DMS114 treated with DMSO at 0.1 percent for 48 hours (cell line): ENCODE results near the gene SNX22.

Experiments used
- DNase-seq: peaks from one replicate; lab custom pipeline; 2025; ENCODE audit not compliant: unreplicated experiment; lab: John Stamatoyannopoulos, UW

Gene SNX22

DNA sequence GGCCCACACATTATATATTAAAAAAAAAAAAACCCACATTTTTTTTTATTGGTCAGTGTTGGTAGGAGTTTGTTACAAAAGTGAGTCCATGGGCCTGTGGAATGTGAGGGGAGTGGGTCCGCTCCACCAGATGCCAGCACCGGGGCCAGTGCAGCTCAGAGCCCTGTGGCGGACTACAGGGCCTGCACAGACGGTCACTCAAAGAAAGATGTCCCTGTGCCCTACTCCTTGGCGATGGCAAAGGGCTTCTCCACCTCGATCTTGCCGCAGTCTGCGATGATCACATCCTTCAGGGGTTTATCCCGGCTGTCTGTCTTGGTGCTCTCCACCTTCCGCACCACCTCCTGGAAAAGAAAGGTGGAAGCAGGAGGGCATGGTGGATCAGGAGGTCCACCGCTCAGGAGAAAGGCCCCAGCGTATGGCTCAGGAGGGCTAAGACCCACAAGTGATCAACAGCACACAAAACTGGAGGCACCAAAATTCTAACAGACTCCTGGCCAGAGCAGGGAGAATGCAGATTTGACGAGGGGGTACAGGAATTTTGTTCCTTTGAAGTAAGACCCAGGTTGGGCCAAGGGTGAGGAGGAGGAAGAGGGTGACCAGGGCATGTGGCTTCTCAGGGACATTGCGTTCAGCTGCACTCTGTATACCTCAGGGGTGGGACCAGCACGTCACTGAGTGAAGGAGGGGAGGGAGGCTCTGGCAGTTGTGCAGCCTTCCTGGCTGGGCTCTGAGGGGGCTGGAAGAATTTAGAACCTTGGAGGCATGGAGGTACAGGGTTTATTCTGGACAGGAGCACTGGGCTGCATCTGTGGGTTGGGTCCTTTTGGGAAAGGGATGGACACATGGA lies 4.5 kb downstream of the SNX22 start:
- DNase-seq: no peak

DNA sequence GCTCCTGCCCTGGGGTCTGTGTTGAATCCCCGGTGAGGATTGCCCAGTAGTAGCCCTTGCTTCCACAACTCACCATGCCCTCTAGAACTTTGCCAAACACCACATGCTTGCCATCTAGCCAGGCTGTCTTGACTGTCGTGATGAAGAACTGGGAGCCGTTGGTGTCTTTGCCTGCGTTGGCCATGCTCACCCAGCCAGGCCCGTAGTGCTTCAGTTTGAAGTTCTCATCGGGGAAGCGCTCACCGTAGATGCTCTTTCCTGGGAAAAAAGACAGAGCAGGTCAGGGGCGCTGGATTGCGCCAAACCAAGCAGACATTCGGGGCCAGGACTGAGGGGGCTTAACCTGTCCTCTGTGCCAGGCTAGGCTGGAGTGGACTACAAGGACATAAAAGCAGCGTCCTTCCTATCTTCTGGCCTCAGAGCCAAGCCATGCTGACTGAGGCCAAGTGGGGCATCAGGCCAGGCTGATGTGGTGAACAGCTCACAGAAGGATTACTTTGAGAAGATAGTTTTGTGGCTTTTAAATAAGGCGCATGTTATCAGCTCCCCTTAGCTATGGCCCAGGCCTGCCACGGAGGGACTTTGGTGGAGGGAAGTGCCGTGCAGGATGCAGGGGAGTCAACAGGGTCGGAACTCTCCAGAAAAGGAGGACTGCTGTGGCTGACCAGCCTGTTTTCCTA lies 5.3 kb downstream of the SNX22 start:
- no peak for DNase-seq

GRCh38 chr15:64157599-64158125 lies 6.1 kb downstream of the SNX22 start:
- no peak for DNase-seq

DNA sequence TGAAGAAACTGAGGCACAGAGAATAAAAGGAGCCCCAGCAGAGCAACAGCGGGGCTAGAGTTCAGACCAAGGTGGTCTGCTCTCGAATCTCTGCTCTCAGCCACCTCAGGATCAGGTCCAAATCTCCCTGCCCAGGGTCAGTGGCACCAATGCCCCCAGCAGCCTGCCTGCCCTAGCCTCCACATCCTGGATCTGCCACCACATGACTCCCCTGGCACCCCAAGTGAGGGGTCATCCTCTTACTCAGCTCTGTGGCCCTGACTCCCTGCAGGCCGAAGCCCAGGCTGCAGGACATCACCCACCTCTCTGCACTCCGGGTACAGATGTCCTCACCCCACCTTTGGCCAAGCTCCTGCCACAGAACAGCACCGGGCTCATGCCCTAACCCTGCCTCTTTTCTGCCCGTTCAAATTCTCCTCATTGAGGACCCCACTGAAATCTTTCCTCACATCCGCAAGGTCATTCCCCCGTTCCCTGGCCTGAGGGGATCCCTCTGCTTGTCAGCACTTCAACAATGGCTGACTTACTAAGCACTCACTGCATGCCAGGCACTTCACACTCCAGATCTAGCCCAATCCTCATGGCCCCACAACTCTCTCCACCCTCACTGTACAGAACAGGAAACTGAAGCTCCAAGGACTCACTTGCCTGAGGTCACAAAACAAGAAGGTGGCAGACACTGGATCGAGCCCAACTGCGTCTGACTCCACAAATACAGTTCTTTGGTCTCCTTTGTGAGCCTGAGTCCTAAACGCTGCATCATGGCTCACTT lies 7.0 kb downstream of the SNX22 start:
- no peak for DNase-seq

DNA sequence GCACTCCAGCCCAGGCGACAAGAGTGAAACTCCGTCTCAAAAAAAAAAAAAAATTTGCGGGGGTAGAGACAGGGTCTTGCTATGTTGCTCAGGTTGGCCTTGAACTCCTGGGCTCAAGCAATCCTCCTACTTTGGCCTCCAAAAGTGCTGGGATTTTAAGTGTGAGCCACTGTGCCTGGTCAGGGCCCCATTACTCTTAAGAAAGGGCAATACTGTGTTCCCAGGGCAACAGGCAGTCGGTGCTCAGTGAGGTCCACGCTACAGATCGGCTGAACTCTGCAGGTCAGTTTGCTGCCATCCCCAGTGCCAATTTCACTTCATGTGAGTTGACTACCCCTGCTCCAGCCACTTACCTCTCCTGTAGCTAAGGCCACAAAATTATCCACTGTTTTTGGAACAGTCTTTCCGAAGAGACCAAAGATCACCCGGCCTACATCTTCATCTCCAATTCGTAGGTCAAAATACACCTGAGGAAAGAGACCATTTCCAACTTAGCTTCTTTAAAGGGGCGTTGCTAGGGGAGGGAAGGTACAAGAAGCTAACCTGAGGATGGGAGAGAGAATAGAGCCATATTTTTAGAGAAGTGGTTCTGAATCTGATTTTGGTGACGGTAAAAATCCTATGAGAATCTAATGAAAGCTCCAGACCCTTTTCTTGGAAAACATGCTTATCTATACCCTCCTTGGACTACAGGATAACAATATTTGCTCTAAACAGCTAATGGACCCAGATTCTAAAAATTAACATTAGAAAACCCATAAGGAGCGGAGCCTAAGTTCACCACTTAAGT lies 10.4 kb downstream of the SNX22 start:
- no peak for DNase-seq

- DNase-seq: no peak
Observed at GRCh38 chr15:64162478-64162868, 10.9 kb downstream of the SNX22 start.

- peak; percentile 96 for DNase-seq
Observed at GRCh38 chr15:64162869-64163658, 11.5 kb downstream of the SNX22 start, which contains the start of gene PPIB. Gene PPIB, minus strand, starts transcription at chr15:64163022. Its CDS starts 36 bp downstream, at chr15:64162986.

GRCh38 chr15:64163659-64164362 lies 12.3 kb downstream of the SNX22 start:
- peak; percentile 69 for DNase-seq

- DNase-seq: no peak
Observed at GRCh38 chr15:64164436-64164835, 12.9 kb downstream of the SNX22 start.

- no peak for DNase-seq
Observed at GRCh38 chr15:64166102-64166890, 14.8 kb downstream of the SNX22 start.

DNA sequence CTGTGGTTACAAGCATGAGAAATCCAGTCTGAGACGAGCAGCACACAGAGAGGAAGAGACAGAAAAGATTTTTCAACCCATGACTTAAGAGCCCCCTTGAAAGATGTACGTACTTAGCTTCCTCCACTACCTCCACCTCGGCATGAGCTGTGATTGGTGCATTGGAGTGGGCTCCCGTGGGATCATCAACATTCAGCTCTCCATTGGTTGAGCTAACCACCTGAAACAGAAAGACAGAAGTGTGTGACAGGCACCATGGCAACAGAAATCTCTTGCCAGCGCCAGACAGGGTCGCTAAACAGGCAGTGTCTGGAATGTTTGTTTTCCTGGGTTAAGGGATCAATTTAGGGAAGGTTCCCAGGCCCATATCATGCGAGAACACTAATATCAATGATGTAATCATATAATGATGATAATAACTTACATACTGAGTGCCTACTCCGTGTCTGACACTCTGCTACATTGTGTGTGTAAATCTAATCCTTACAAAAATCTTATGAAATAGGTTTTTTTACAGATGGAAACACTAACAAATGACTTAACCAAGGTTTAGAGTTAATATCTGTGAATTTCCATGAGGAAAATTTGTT lies 28.8 kb downstream of the SNX22 start:
- DNase-seq: no peak

DNA sequence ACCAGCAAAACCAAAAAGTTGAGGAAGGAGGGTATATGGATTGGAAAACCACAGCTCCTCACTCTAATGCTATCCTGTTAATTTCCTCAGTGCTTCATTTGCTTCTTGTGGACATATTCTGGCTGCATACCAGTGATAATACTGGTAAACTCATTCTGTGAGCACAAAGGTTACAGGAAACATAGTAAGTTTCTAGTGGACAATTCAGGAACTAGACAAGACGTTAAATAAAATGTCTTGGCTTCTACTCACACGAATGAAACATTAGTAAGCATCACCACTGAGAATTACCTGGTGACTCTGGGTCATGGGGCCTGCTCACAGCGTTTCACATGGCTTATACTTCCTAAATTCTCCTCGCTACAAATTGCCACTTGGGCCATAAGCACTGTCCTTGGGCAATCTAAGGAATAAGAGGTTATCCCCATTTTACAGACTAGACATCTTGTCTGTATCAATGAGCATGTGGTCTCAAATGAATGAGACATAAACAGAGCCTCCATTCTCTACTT lies 31.4 kb downstream of the SNX22 start:
- no peak for DNase-seq

DNA sequence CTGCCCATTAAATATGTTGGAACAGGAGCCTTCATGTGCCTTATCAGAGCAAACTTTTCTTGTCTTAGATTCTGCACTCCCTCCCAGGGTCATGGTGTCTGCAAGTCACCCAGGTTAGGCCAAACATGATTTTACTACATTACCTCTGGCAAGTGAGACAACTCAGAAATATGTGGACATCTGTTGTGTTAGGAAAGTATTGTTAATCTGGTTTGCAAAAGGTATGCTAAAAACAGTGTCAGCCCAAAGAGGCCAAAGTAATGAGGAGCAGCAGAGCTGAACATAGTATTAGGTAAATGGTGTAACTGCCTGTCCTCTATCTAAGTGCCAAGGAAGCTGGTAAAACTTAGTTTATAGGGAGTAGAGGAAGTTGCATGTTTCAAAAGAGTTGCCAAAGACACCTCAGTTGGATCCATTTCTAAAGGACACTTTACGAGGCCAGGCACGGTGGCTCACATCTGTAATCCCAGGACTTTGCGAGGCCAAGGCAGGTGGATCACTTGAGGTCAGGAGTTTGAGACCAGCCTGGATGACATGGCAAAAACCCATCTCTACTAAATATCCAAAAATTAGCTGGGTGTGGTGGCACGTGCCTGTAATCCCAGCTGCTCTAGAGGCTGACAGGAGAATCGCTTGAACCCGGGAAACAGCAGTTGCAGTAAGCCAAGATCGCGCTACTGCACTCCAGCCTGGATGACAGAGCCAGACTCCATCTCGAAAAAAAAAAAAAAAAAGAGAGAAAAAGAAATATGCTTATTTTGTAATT lies 33.8 kb downstream of the SNX22 start:
- DNase-seq: no peak

- DNase-seq: no peak
Observed at GRCh38 chr15:64187396-64188191, 36.1 kb downstream of the SNX22 start.

GRCh38 chr15:64191971-64192830 lies 40.7 kb downstream of the SNX22 start:
- no peak for DNase-seq
